HL-60 (cell line): Measurements from ENCODE around the gene LHFPL6.

ENCODE experiments used
- DNase-seq, 2 experiments: peaks; one replicate each; pipeline ENCODE4 v3.0.0-alpha.2; 2010 to 2020; ENCODE audit warnings: low read depth in 1 of 2, low spot score in 1 of 2
- H3K27ac ChIP-seq: fragments of 250-450 bp; sonication (Bioruptor Pico); replicated peaks from 2 replicates; pipeline ENCODE4 v1.5.1; 2020; ENCODE audit warnings: mild to moderate bottlenecking, moderate library complexity
- H3K27me3 ChIP-seq: fragments of 250-450 bp; sonication (Bioruptor Pico); 2 replicates; pipeline ENCODE4 v1.5.1; 2021; ENCODE audit warnings: mild to moderate bottlenecking, moderate library complexity; ENCODE audit not compliant: insufficient read depth, poor library complexity, severe bottlenecking
- H3K4me3 ChIP-seq: replicated peaks from 2 replicates; pipeline ENCODE4 v1.5.1; 2011; ENCODE audit warnings: mild to moderate bottlenecking, control low read depth, low read length; ENCODE audit not compliant: insufficient read depth
- CTCF ChIP-seq: IDR thresholded peaks from one replicate; pipeline ENCODE4 v1.5.1; 2011; ENCODE audit warnings: low read length, control low read depth, inconsistent platforms; ENCODE audit not compliant: insufficient read depth
- GABPA ChIP-seq: IDR thresholded peaks from 2 replicates; pipeline ENCODE4 v1.6.1; 2012; ENCODE audit warnings: low read depth
- POLR2AphosphoS5 ChIP-seq: IDR thresholded peaks from 2 replicates; pipeline ENCODE4 v1.6.1; 2012; ENCODE audit warnings: low read depth
- REST ChIP-seq: IDR thresholded peaks from 2 replicates; pipeline ENCODE4 v1.6.1; 2012; ENCODE audit warnings: low read depth; ENCODE audit not compliant: insufficient replicate concordance
- SPI1 ChIP-seq: IDR thresholded peaks from 2 replicates; pipeline ENCODE4 v1.6.1; 2012; ENCODE audit warnings: low read depth, mild to moderate bottlenecking, borderline replicate concordance

The LHFPL6 gene

GRCh38 chr13:39600766-39601165, 2.2 kb downstream of the LHFPL6 start:
- no peak for DNase-seq
- Histone ChIP-seq H3K27me3 (peaks cover 52% of the 10 kb centered on the region), H3K27ac (no peak overlapping the region), H3K4me3 (no peak overlapping the region)
- no peak for TF ChIP-seq CTCF
- no peak for TF ChIP-seq GABPA
- no peak for TF ChIP-seq POLR2AphosphoS5
- no peak for TF ChIP-seq REST
- no peak for TF ChIP-seq SPI1

- Histone ChIP-seq H3K27ac (no peak overlapping the region), H3K4me3 (no peak overlapping the region)
- TF ChIP-seq POLR2AphosphoS5 (no peak), REST (no peak), CTCF (no peak), SPI1 (no peak), GABPA (no peak)
Observed at GRCh38 chr13:39599842-39600241, 3.2 kb downstream of the LHFPL6 start.

GRCh38 chr13:39599012-39599411, 4.0 kb downstream of the LHFPL6 start:
- Histone ChIP-seq H3K27me3 (peaks cover 37% of the 10 kb centered on the region), H3K4me3 (no peak overlapping the region), H3K27ac (no peak overlapping the region)
- no peak for TF ChIP-seq POLR2AphosphoS5
- no peak for TF ChIP-seq REST
- no peak for TF ChIP-seq SPI1
- no peak for TF ChIP-seq GABPA
- TF ChIP-seq CTCF = no peak
- DNase-seq = no peak

More at GRCh38 chr13:39599842-39600241, 3.2 kb downstream of the LHFPL6 start:
- peaks cover 45% of the 10 kb centered on the region for H3K27me3 ChIP-seq
- no peak for DNase-seq
